GM12864 (cell line): Measurements from ENCODE around the gene CLDN6.

Experiments
- DNase-seq: peaks from one replicate; pipeline ENCODE4 v3.0.0-alpha.2; 2011; ENCODE audit warnings: low read depth
- H3K4me3 ChIP-seq: 2 replicates; pipeline ENCODE4 v1.5.1; 2011; ENCODE audit warnings: mild to moderate bottlenecking, low read depth, low read length, control low read depth
- CTCF ChIP-seq: IDR thresholded peaks from 2 replicates; pipeline ENCODE4 v1.5.1; 2011; ENCODE audit warnings: low read depth, mild to moderate bottlenecking, moderate library complexity, low read length, control low read depth, inconsistent platforms; ENCODE audit errors: missing control alignments

The CLDN6 gene

GRCh38 chr16:2973605-2974318 is 44.2 kb downstream of the CLDN6 start:
- H3K4me3 ChIP-seq, result no peak overlapping the region

GRCh38 chr16:2973093-2973492 is 44.9 kb downstream of the CLDN6 start:
- no peak for TF ChIP-seq CTCF
- no peak for DNase-seq

More at GRCh38 chr16:2973605-2974318, 44.2 kb downstream of the CLDN6 start:
- DNase-seq, result no peak
- TF ChIP-seq CTCF, result no peak

GRCh38 chr16:2971985-2972784 is 45.8 kb downstream of the CLDN6 start:
- TF ChIP-seq CTCF, result no peak
- H3K4me3 ChIP-seq, result no peak overlapping the region
- no peak for DNase-seq

More at GRCh38 chr16:2973093-2973492, 44.9 kb downstream of the CLDN6 start:
- no peak overlapping the region for H3K4me3 ChIP-seq

- no peak overlapping the region for H3K4me3 ChIP-seq
- DNase-seq, result no peak
- TF ChIP-seq CTCF, result no peak
Measured at GRCh38 chr16:2971134-2971984, 46.6 kb downstream of the CLDN6 start.

GRCh38 chr16:2970563-2970962 is 47.4 kb downstream of the CLDN6 start:
- no peak for TF ChIP-seq CTCF
- H3K4me3 ChIP-seq, result peak overlapping the region; percentile 91
- no peak for DNase-seq

GRCh38 chr16:2969545-2970521 is 48.1 kb downstream of the CLDN6 start:
- DNase-seq, result no peak
- TF ChIP-seq CTCF, result peak; percentile 66

More at GRCh38 chr16:2969545-2970521, 48.1 kb downstream of the CLDN6 start:
- peak overlapping the region; percentile 91 for H3K4me3 ChIP-seq
